Activated naive CD4-positive, alpha-beta T cell treated with anti-CD3 and anti-CD28 coated beads, Interleukin-2, amount 10 ng/mL, durations not matched to agents 7 days and 5 days (primary cell): Measurements from ENCODE around the gene NEK3.

Experiments
- CTCF ChIA-PET: fragments of 350-600 bp; sonication (Branson Sonifier 250); formaldehyde crosslinking; loops from one replicate; lab custom pipeline; 2021; ENCODE audit warnings: antibody characterized with exemption; lab: Charles Lee
- DNase-seq: peaks from one replicate; pipeline ENCODE4 v3.0.0-alpha.2; 2020
- H3K27ac Mint-ChIP-seq: one replicate; pipeline ENCODE4 v1.8.0; 2021; ENCODE audit warnings: mild to moderate bottlenecking, moderate library complexity, mixed read lengths
- H3K27me3 Mint-ChIP-seq: one replicate; pipeline ENCODE4 v1.8.0; 2021; ENCODE audit warnings: mild to moderate bottlenecking, mixed read lengths
- H3K36me3 Mint-ChIP-seq: one replicate; pipeline ENCODE4 v1.8.0; 2021; ENCODE audit warnings: mixed read lengths
- H3K4me1 Mint-ChIP-seq: one replicate; pipeline ENCODE4 v1.8.0; 2021; ENCODE audit warnings: mixed read lengths
- H3K4me3 Mint-ChIP-seq: one replicate; pipeline ENCODE4 v1.8.0; 2021; ENCODE audit warnings: mild to moderate bottlenecking, moderate library complexity, mixed read lengths
- H3K9me3 Mint-ChIP-seq: one replicate; pipeline ENCODE4 v1.8.0; 2021; ENCODE audit warnings: mixed read lengths

The NEK3 gene

GRCh38 chr13:52160506-52160905 lies 1.1 kb upstream of the NEK3 start:
- H3K4me1 Mint-ChIP-seq = peaks cover 53% of the 10 kb centered on the region
- no peak overlapping the region for H3K27ac Mint-ChIP-seq
- H3K36me3 Mint-ChIP-seq = peaks cover 7% of the 10 kb centered on the region
- H3K4me3 Mint-ChIP-seq = peak overlapping the region; percentile 11
- peaks cover 14% of the 10 kb centered on the region for H3K27me3 Mint-ChIP-seq
- CTCF ChIA-PET = no interaction called here
- no peaks in the 10 kb centered on the region for H3K9me3 Mint-ChIP-seq
- no peak for DNase-seq

GRCh38 chr13:52160053-52160452 lies 656 bp upstream of the NEK3 start:
- peaks cover 53% of the 10 kb centered on the region for H3K4me1 Mint-ChIP-seq
- H3K36me3 Mint-ChIP-seq = peaks cover 7% of the 10 kb centered on the region
- DNase-seq = no peak
- CTCF ChIA-PET = no interaction called here
- peaks cover 14% of the 10 kb centered on the region for H3K27me3 Mint-ChIP-seq
- peak overlapping the region; percentile 83 for H3K4me3 Mint-ChIP-seq
- H3K27ac Mint-ChIP-seq = peak overlapping the region; percentile 83
- H3K9me3 Mint-ChIP-seq = no peaks in the 10 kb centered on the region

DNA sequence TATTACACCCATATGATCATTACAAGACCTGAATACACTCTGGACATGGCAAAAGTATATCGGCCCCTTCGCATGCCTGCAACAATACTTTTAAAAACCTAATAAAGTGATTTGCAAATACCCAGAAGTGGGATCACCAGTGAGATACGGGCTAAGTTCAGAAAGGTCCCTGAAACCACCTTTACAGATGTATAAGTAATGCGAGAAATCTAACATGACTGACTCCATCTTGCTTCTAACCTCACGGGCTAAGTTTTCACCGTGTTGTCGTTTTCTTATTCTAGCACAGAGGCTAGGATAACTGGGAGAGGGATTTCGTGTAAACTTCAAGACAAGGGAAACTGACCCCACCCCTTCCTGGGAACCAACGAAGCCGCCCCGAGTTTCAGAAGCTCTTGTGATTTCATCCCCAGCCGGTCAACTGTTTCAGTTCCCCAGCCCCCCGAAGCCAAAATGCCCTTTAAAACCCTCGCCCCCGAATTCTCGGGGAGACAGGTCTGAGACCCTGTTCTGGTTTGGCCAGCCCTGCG lies 703 bp downstream of the NEK3 start:
- peaks cover 7% of the 10 kb centered on the region for H3K36me3 Mint-ChIP-seq
- DNase-seq = no peak
- peak overlapping the region; percentile 86 for H3K27ac Mint-ChIP-seq
- no peaks in the 10 kb centered on the region for H3K9me3 Mint-ChIP-seq
- CTCF ChIA-PET = no interaction called here
- H3K4me3 Mint-ChIP-seq = peak overlapping the region; percentile 83
- H3K27me3 Mint-ChIP-seq = peaks cover 14% of the 10 kb centered on the region
- H3K4me1 Mint-ChIP-seq = peaks cover 53% of the 10 kb centered on the region

GRCh38 chr13:52156724-52157261 lies 2.6 kb downstream of the NEK3 start:
- Mint-ChIP-seq H3K27me3 (peaks cover 14% of the 10 kb centered on the region), H3K27ac (no peak overlapping the region), H3K9me3 (no peaks in the 10 kb centered on the region), H3K4me1 (peaks cover 42% of the 10 kb centered on the region), H3K4me3 (no peak overlapping the region), H3K36me3 (peaks cover 7% of the 10 kb centered on the region)
- CTCF ChIA-PET = no interaction called here
- no peak for DNase-seq

DNA sequence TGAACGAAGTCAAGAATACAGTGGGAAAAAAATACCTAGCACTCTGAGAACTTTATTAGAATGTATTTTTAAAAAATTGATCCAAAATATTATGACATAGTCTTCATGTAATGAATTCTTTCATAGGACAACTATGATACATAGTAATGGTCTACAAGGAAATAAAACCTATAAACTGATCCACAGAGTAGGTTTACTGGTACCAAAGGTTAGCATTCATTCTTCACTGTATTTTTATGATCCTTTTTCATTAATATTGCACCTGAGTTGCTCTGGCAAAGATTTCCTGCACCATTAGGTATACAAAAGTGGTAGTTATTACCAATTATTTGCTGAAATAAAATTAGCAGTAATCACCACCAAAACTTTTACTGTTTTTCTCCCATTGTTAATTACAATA lies 4.2 kb downstream of the NEK3 start:
- Mint-ChIP-seq H3K27ac (no peak overlapping the region), H3K27me3 (peaks cover 14% of the 10 kb centered on the region), H3K9me3 (no peaks in the 10 kb centered on the region), H3K4me1 (peaks cover 32% of the 10 kb centered on the region), H3K4me3 (no peak overlapping the region), H3K36me3 (peaks cover 7% of the 10 kb centered on the region)
- DNase-seq = no peak
- CTCF ChIA-PET = no interaction called here

GRCh38 chr13:52147225-52147624 lies 12.2 kb downstream of the NEK3 start:
- H3K9me3 Mint-ChIP-seq = no peaks in the 10 kb centered on the region
- CTCF ChIA-PET = no interaction called here
- H3K27ac Mint-ChIP-seq = no peak overlapping the region
- no peak for DNase-seq
- H3K4me1 Mint-ChIP-seq = no peaks in the 10 kb centered on the region
- H3K4me3 Mint-ChIP-seq = no peak overlapping the region
- H3K27me3 Mint-ChIP-seq = no peaks in the 10 kb centered on the region
- H3K36me3 Mint-ChIP-seq = peaks cover 4% of the 10 kb centered on the region

- CTCF ChIA-PET = interaction anchor here (1.5 kb wide), 1 partner anchor 14 kb away, joined by 7 read pairs; no protein-coding TSS in a partner anchor
Observed at GRCh38 chr13:52141299-52141698, 18.1 kb downstream of the NEK3 start.

GRCh38 chr13:52137489-52137888 lies 21.9 kb downstream of the NEK3 start:
- H3K9me3 Mint-ChIP-seq = no peaks in the 10 kb centered on the region
- no peaks in the 10 kb centered on the region for H3K4me1 Mint-ChIP-seq
- H3K27ac Mint-ChIP-seq = no peak overlapping the region
- no peak for DNase-seq
- H3K4me3 Mint-ChIP-seq = no peak overlapping the region
- no peaks in the 10 kb centered on the region for H3K27me3 Mint-ChIP-seq
- no peaks in the 10 kb centered on the region for H3K36me3 Mint-ChIP-seq
- CTCF ChIA-PET = no interaction called here

More at GRCh38 chr13:52141299-52141698, 18.1 kb downstream of the NEK3 start:
- Mint-ChIP-seq H3K9me3 (no peaks in the 10 kb centered on the region), H3K4me1 (no peaks in the 10 kb centered on the region), H3K4me3 (no peak overlapping the region), H3K36me3 (no peaks in the 10 kb centered on the region), H3K27me3 (no peaks in the 10 kb centered on the region), H3K27ac (no peak overlapping the region)
- DNase-seq = no peak

DNA sequence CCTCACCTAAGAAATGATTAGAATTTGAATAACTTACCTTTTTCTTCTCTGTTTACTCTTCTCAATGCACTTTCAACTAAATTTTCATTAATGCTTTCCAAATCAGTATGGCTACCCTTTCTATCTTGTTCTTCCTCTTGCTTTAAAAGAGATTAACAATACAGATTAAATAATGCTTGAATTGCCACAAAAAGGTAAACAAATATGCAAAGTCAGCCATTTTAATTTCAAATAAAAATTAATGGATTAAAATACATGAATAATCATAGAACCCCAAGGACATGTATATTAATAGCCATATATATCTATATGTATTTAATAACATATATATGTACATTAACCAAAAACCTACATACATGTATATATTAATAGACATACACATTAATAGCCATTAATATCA lies 22.6 kb downstream of the NEK3 start:
- CTCF ChIA-PET = no interaction called here
- no peaks in the 10 kb centered on the region for H3K27me3 Mint-ChIP-seq
- H3K36me3 Mint-ChIP-seq = peaks cover 2% of the 10 kb centered on the region
- DNase-seq = no peak
- H3K4me1 Mint-ChIP-seq = no peaks in the 10 kb centered on the region
- H3K4me3 Mint-ChIP-seq = no peak overlapping the region
- H3K27ac Mint-ChIP-seq = no peak overlapping the region
- no peaks in the 10 kb centered on the region for H3K9me3 Mint-ChIP-seq

GRCh38 chr13:52130641-52131040 lies 28.8 kb downstream of the NEK3 start:
- DNase-seq = no peak
- H3K4me1 Mint-ChIP-seq = peaks cover 23% of the 10 kb centered on the region
- no peak overlapping the region for H3K4me3 Mint-ChIP-seq
- H3K9me3 Mint-ChIP-seq = no peaks in the 10 kb centered on the region
- no peak overlapping the region for H3K27ac Mint-ChIP-seq
- H3K27me3 Mint-ChIP-seq = peaks cover 22% of the 10 kb centered on the region
- peaks cover 2% of the 10 kb centered on the region for H3K36me3 Mint-ChIP-seq
- CTCF ChIA-PET = interaction anchor here (1.0 to 2.1 kb wide), 3 partner anchors 9 to 315 kb away, joined by 4 to 6 read pairs (median 4); no protein-coding TSS in a partner anchor

- CTCF ChIA-PET = interaction anchor here (0.7 to 3.9 kb wide), 12 partner anchors 56 to 320 kb away, joined by 3 to 37 read pairs (median 4); no protein-coding TSS in a partner anchor
- Mint-ChIP-seq H3K9me3 (no peaks in the 10 kb centered on the region), H3K36me3 (peaks cover 2% of the 10 kb centered on the region), H3K27ac (no peak within 1 kb of the TSS), H3K27me3 (peaks cover 25% of the 10 kb centered on the region), H3K4me3 (peak within 1 kb of the TSS; percentile 75), H3K4me1 (peaks cover 23% of the 10 kb centered on the region)
- DNase-seq = peak; percentile 72
Observed at GRCh38 chr13:52128714-52129700, 30.4 kb downstream of the NEK3 start, which contains the start of gene NEK5. TSS of gene NEK5 (minus strand) at chr13:52129073. CDS start at chr13:52127482, 1,591 bp downstream.

DNA sequence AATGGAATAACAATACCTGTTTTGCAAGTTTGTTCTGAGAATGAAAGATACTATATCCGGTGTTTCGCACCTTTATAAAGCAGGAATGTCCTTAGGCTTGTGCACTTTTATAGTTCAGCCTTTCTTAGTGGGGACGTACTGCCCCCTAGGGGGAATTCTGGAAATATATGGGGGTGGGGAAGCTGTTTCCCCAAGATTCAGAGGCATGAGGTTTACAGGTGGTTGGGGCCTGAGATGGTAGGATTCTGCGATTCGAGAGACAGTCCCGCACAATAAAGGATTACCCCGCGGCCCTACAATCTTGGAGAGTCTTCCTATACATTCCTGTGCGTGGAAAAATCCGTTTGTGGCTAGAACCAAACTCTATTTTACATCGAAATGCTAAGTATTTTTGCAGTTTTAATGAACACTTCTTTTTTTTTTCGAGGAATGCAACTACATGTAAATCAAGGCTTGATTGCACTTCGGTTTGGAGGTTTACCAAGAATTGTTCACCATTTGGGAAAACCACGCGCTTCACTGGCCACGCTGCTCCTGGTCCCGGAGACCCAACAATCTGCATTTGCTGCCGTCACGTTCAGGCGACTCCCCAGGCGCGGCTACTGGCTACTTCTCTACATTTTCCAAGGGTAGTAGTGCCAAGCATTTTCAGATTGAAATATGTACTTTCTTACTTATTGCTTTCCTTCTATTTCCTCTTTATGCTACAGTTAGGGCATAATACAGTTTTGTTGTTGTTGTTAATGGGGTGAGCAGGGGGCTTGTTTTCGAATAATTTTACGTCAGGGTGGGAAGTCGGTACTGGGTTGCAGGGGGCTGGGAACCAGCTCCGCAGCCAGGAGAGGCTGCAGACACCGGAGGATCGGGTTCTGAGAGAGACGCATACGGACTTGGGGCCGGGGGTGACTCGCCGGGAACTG lies 31.4 kb downstream of the NEK3 start:
- DNase-seq = peak; percentile 72
- Mint-ChIP-seq H3K36me3 (peaks cover 2% of the 10 kb centered on the region), H3K4me3 (peak overlapping the region; percentile 75), H3K27ac (no peak overlapping the region), H3K4me1 (peaks cover 23% of the 10 kb centered on the region), H3K27me3 (peaks cover 29% of the 10 kb centered on the region), H3K9me3 (no peaks in the 10 kb centered on the region)
- CTCF ChIA-PET = interaction anchor here (0.6 to 3.9 kb wide), 31 partner anchors 11 to 409 kb away, joined by 3 to 37 read pairs (median 4); partner anchors contain the start of genes ATP7B and TMEM272

DNA sequence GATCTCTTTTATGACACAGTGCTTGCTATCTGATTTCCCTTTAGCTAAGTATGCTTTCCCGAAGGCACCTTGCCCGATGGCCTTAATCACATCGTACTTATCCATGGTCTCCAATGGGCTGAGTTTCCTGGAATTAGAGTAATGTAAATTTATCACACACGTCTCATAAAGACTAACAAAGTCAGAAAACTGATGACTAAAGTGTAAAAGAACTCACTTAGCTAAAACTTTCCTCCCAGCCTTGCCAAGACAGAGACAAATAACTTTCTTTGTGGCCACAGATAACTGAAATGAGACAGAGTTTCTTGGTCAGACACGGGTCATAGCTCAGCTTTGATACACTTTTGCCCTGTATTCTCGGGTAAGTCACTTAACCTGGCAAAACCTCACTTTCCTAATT lies 32.0 kb downstream of the NEK3 start:
- no peaks in the 10 kb centered on the region for H3K9me3 Mint-ChIP-seq
- no peak for DNase-seq
- H3K27me3 Mint-ChIP-seq = peaks cover 29% of the 10 kb centered on the region
- H3K4me1 Mint-ChIP-seq = peaks cover 23% of the 10 kb centered on the region
- no peak overlapping the region for H3K4me3 Mint-ChIP-seq
- peaks cover 2% of the 10 kb centered on the region for H3K36me3 Mint-ChIP-seq
- CTCF ChIA-PET = interaction anchor here (0.7 to 3.9 kb wide), 27 partner anchors 10 to 408 kb away, joined by 3 to 37 read pairs (median 4); partner anchors contain the start of genes ATP7B and TMEM272
- H3K27ac Mint-ChIP-seq = no peak overlapping the region
